HEK293 (cell line): ENCODE results near the gene GNG12.

Experiments
- BCL11B ChIP-seq: fragments of 450-650 bp; formaldehyde crosslinking; IDR thresholded peaks from 2 replicates; pipeline ENCODE4 v1.5.1; 2016; ENCODE audit warnings: low read depth, missing biosample characterization, missing genetic modification characterization
- ELK4 ChIP-seq: IDR thresholded peaks from 2 replicates; pipeline ENCODE4 v1.6.1; 2011; ENCODE audit warnings: mild to moderate bottlenecking, low read depth, low read length, borderline replicate concordance
- GLIS1 ChIP-seq: fragments of 450-650 bp; formaldehyde crosslinking; IDR thresholded peaks from 2 replicates; pipeline ENCODE4 v1.5.1; 2016; ENCODE audit warnings: missing biosample characterization, missing genetic modification characterization
- KLF17 ChIP-seq: fragments of 450-650 bp; formaldehyde crosslinking; IDR thresholded peaks from 2 replicates; pipeline ENCODE4 v1.5.1; 2016; ENCODE audit warnings: missing biosample characterization, missing genetic modification characterization
- MEIS1 ChIP-seq: sonication (generic); formaldehyde crosslinking; IDR thresholded peaks from 2 replicates; pipeline ENCODE4 v1.8.1; 2022; ENCODE audit warnings: missing genetic modification reagents, mild to moderate bottlenecking, borderline replicate concordance
- PBX3 ChIP-seq: sonication (generic); formaldehyde crosslinking; IDR thresholded peaks from 2 replicates; pipeline ENCODE4 v1.8.1; 2022; ENCODE audit warnings: mild to moderate bottlenecking, moderate library complexity, missing genetic modification reagents
- PRDM10 ChIP-seq: fragments of 450-650 bp; formaldehyde crosslinking; IDR thresholded peaks from 2 replicates; pipeline ENCODE4 v1.5.1; 2016; ENCODE audit warnings: missing biosample characterization, missing genetic modification characterization
- PRDM4 ChIP-seq: fragments of 450-650 bp; formaldehyde crosslinking; IDR thresholded peaks from 2 replicates; pipeline ENCODE4 v1.5.1; 2017; ENCODE audit warnings: missing biosample characterization, missing genetic modification characterization
- SCRT1 ChIP-seq: fragments of 450-650 bp; formaldehyde crosslinking; IDR thresholded peaks from 2 replicates; pipeline ENCODE4 v1.5.1; 2016; ENCODE audit warnings: missing biosample characterization, missing genetic modification characterization, borderline replicate concordance
- SP3 ChIP-seq: fragments of 450-650 bp; formaldehyde crosslinking; IDR thresholded peaks from 2 replicates; pipeline ENCODE4 v1.5.1; 2016; ENCODE audit warnings: missing biosample characterization, missing genetic modification characterization
- ZBTB10 ChIP-seq: fragments of 450-650 bp; formaldehyde crosslinking; IDR thresholded peaks from 2 replicates; pipeline ENCODE4 v1.5.1; 2016; ENCODE audit warnings: missing biosample characterization, missing genetic modification characterization
- ZBTB20 ChIP-seq: fragments of 450-650 bp; formaldehyde crosslinking; IDR thresholded peaks from 2 replicates; pipeline ENCODE4 v1.5.1; 2016; ENCODE audit warnings: missing biosample characterization, missing genetic modification characterization
- ZFP3 ChIP-seq: fragments of 450-650 bp; formaldehyde crosslinking; IDR thresholded peaks from 2 replicates; pipeline ENCODE4 v1.5.1; 2016; ENCODE audit warnings: low read depth, missing biosample characterization, missing genetic modification characterization
- ZIC2 ChIP-seq: fragments of 450-650 bp; formaldehyde crosslinking; IDR thresholded peaks from 2 replicates; pipeline ENCODE4 v1.5.1; 2016; ENCODE audit warnings: missing biosample characterization, missing genetic modification characterization
- ZNF24 ChIP-seq: fragments of 450-650 bp; formaldehyde crosslinking; IDR thresholded peaks from 2 replicates; pipeline ENCODE4 v1.5.1; 2016; ENCODE audit warnings: missing biosample characterization, missing genetic modification characterization
- ZNF280D ChIP-seq: fragments of 450-650 bp; formaldehyde crosslinking; IDR thresholded peaks from 2 replicates; pipeline ENCODE4 v1.5.1; 2016; ENCODE audit warnings: missing biosample characterization, missing genetic modification characterization
- ZNF302 ChIP-seq: fragments of 450-650 bp; formaldehyde crosslinking; IDR thresholded peaks from 2 replicates; pipeline ENCODE4 v1.5.1; 2016; ENCODE audit warnings: missing biosample characterization, missing genetic modification characterization, low read depth
- ZNF394 ChIP-seq: fragments of 450-650 bp; formaldehyde crosslinking; IDR thresholded peaks from 2 replicates; pipeline ENCODE4 v1.5.1; 2016; ENCODE audit warnings: missing biosample characterization, missing genetic modification characterization, mild to moderate bottlenecking, moderate library complexity, borderline replicate concordance
- ZNF473 ChIP-seq: fragments of 450-650 bp; formaldehyde crosslinking; IDR thresholded peaks from 2 replicates; pipeline ENCODE4 v1.5.1; 2017; ENCODE audit warnings: missing biosample characterization, missing genetic modification characterization
- ZNF514 ChIP-seq: fragments of 450-650 bp; formaldehyde crosslinking; IDR thresholded peaks from 2 replicates; pipeline ENCODE4 v1.5.1; 2016; ENCODE audit warnings: missing biosample characterization, missing genetic modification characterization
- ZNF701 ChIP-seq: fragments of 450-650 bp; formaldehyde crosslinking; IDR thresholded peaks from 2 replicates; pipeline ENCODE4 v1.5.1; 2016; ENCODE audit warnings: missing biosample characterization, missing genetic modification characterization
- ZNF768 ChIP-seq: fragments of 450-650 bp; formaldehyde crosslinking; IDR thresholded peaks from 2 replicates; pipeline ENCODE4 v1.5.1; 2018; ENCODE audit warnings: missing biosample characterization, mild to moderate bottlenecking, missing genetic modification characterization
- ZXDB ChIP-seq: fragments of 450-650 bp; formaldehyde crosslinking; IDR thresholded peaks from 2 replicates; pipeline ENCODE4 v1.5.1; 2016; ENCODE audit warnings: missing biosample characterization, missing genetic modification characterization

Gene GNG12

GRCh38 chr1:67749844-67750690 is 83.2 kb downstream of the GNG12 start (continued):
- TF ChIP-seq MEIS1 (no peak), ZNF473 (tag by site-specific recombination) (no peak), ELK4 (no peak), ZNF24 (tag by site-specific recombination) (peak; percentile 86), PBX3 (no peak), SCRT1 (tag by site-specific recombination) (no peak), ZNF302 (tag by site-specific recombination) (no peak), ZNF394 (tag by site-specific recombination) (peak; percentile 50; the same call in 1 of the 2 replicates), ZNF514 (tag by site-specific recombination) (no peak), KLF17 (no peak; the same call in 1 of the 2 replicates), GLIS1 (tag by site-specific recombination) (no peak), SP3 (tag by site-specific recombination) (peak; percentile 21; the same call in 1 of the 2 replicates), ZBTB10 (no peak), ZIC2 (tag by site-specific recombination) (no peak; the same call in 1 of the 2 replicates), PRDM4 (tag by site-specific recombination) (peak; percentile 75), BCL11B (tag by site-specific recombination) (no peak), PRDM10 (peak; percentile 70), ZFP3 (tag by site-specific recombination) (no peak), ZNF768 (no peak), ZBTB20 (tag by site-specific recombination) (peak; percentile 29; the same call in 1 of the 2 replicates), ZXDB (tag by site-specific recombination) (peak; percentile 48; the same call in 1 of the 2 replicates), ZNF701 (tag by site-specific recombination) (no peak), ZNF280D (tag by site-specific recombination) (no peak)
